Epithelial cell of proximal tubule (primary cell): Measurements from ENCODE around the gene STAM. TPM values are rescaled to one million over a fixed set of nuclear protein-coding genes. Genes with fewer than 3 reads are reported as not detected.

Experiments
- DNase-seq: peaks from one replicate; pipeline ENCODE4 v3.0.0-alpha.2; 2011; ENCODE audit warnings: low read depth
- H3K4me3 ChIP-seq: 2 replicates; pipeline ENCODE4 v1.5.1; 2011; ENCODE audit warnings: low read depth, mild to moderate bottlenecking, low read length
- CTCF ChIP-seq: conservative IDR thresholded peaks from 2 replicates; pipeline ENCODE4 v1.5.1; 2012; ENCODE audit warnings: low read depth, mild to moderate bottlenecking, low read length
- total RNA-seq: library from RNA; depleted of rRNA; stranded (reverse); fragments of >200 nt; gene quantifications from 2 replicates; pipeline ENCODE4 v1.2.3, GENCODE V29; 2015

The STAM gene
- total RNA-seq, 1 donor from 2014 or later = 21.6 TPM

- no peak for DNase-seq
- no peak for TF ChIP-seq CTCF
- peak overlapping the region; percentile 79 for H3K4me3 ChIP-seq
These were observed 1.8 kb downstream of the STAM start for GRCh38 chr10:17645621-17646345.

GRCh38 chr10:17647326-17647725 is 3.4 kb downstream of the STAM start:
- TF ChIP-seq CTCF = no peak
- H3K4me3 ChIP-seq = no peak overlapping the region
- no peak for DNase-seq

GRCh38 chr10:17648243-17649035 is 4.5 kb downstream of the STAM start:
- H3K4me3 ChIP-seq = no peak overlapping the region
- no peak for DNase-seq
- TF ChIP-seq CTCF = no peak

GRCh38 chr10:17649052-17649451 is 5.1 kb downstream of the STAM start:
- no peak for DNase-seq
- no peak overlapping the region for H3K4me3 ChIP-seq
- TF ChIP-seq CTCF = no peak

GRCh38 chr10:17649836-17650235 is 5.9 kb downstream of the STAM start:
- TF ChIP-seq CTCF = no peak
- no peak for DNase-seq
- no peak overlapping the region for H3K4me3 ChIP-seq

- no peak for TF ChIP-seq CTCF
- H3K4me3 ChIP-seq = no peak overlapping the region
- DNase-seq = no peak
These were observed 6.5 kb downstream of the STAM start for GRCh38 chr10:17650416-17650815.
